Adipocyte (in vitro differentiated cells): ENCODE results near the gene SLC12A2.

ENCODE experiments used
- DNase-seq: peaks from one replicate; pipeline ENCODE4 v3.0.0-alpha.2; 2015; ENCODE audit warnings: low read depth
- H3K27me3 ChIP-seq: replicated peaks from 2 replicates; pipeline ENCODE4 v1.7.0; 2013; ENCODE audit warnings: mild to moderate bottlenecking, low read length, moderate library complexity; ENCODE audit not compliant: control insufficient read depth, insufficient read depth
- H3K36me3 ChIP-seq: 2 replicates; pipeline ENCODE4 v1.7.0; 2013; ENCODE audit warnings: low read length, mild to moderate bottlenecking, moderate library complexity; ENCODE audit not compliant: control insufficient read depth, insufficient read depth, severe bottlenecking
- H3K4me1 ChIP-seq: 2 replicates; pipeline ENCODE4 v1.7.0; 2013; ENCODE audit warnings: mild to moderate bottlenecking, low read length, moderate library complexity; ENCODE audit not compliant: control insufficient read depth, insufficient read depth
- H3K4me3 ChIP-seq: 2 replicates; pipeline ENCODE4 v1.7.0; 2013; ENCODE audit warnings: mild to moderate bottlenecking, low read length, moderate library complexity
- H3K9ac ChIP-seq: 2 replicates; pipeline ENCODE4 v1.7.0; 2013; ENCODE audit warnings: mild to moderate bottlenecking, low read length, moderate library complexity
- H3K9me3 ChIP-seq: 2 replicates; pipeline ENCODE4 v1.7.0; 2013; ENCODE audit warnings: mild to moderate bottlenecking, low read length, moderate library complexity; ENCODE audit not compliant: control insufficient read depth

The SLC12A2 gene

DNA sequence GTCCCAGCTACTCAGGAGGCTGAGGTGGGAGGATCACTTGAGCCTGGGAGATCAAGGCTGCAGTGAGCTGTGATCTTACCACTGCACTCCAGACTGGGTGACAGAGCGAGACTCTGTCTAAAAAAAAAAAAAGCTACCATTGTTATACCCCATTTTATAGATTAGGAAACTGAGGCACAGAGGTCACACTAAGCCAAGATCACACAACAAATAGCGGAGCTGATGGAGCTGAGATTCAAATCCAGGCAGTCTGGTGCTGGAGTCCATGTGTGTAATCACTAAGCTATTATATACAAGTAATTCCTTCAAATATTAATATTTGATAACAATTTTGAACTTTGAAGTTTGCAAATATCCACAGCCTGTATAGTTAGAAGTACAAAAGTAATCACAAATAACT, 6.0 kb upstream of the SLC12A2 start:
- no peak for DNase-seq
- Histone ChIP-seq H3K4me1 (peaks cover 31% of the 10 kb centered on the region), H3K27me3 (no peaks in the 10 kb centered on the region), H3K9me3 (no peaks in the 10 kb centered on the region), H3K9ac (no peak overlapping the region), H3K4me3 (no peak overlapping the region), H3K36me3 (peaks cover 5% of the 10 kb centered on the region)

- H3K36me3 ChIP-seq: no peaks in the 10 kb centered on the region
- peak; percentile 34 for DNase-seq
- peaks cover 32% of the 10 kb centered on the region for H3K4me1 ChIP-seq
- peak overlapping the region; percentile 83 for H3K4me3 ChIP-seq
- H3K27me3 ChIP-seq: no peaks in the 10 kb centered on the region
- no peaks in the 10 kb centered on the region for H3K9me3 ChIP-seq
- H3K9ac ChIP-seq: peak overlapping the region; percentile 92
These were observed 2.3 kb upstream of the SLC12A2 start for GRCh38 chr5:128081111-128081851.

GRCh38 chr5:128082551-128083032, 974 bp upstream of the SLC12A2 start:
- H3K4me1 ChIP-seq: peaks cover 32% of the 10 kb centered on the region
- H3K27me3 ChIP-seq: no peaks in the 10 kb centered on the region
- H3K9me3 ChIP-seq: no peaks in the 10 kb centered on the region
- no peak for DNase-seq
- no peaks in the 10 kb centered on the region for H3K36me3 ChIP-seq
- peak overlapping the region; percentile 92 for H3K9ac ChIP-seq
- H3K4me3 ChIP-seq: peak overlapping the region; percentile 83

DNA sequence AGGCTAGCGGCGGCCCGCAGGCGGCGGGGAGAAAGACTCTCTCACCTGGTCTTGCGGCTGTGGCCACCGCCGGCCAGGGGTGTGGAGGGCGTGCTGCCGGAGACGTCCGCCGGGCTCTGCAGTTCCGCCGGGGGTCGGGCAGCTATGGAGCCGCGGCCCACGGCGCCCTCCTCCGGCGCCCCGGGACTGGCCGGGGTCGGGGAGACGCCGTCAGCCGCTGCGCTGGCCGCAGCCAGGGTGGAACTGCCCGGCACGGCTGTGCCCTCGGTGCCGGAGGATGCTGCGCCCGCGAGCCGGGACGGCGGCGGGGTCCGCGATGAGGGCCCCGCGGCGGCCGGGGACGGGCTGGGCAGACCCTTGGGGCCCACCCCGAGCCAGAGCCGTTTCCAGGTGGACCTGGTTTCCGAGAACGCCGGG, 253 bp downstream of the SLC12A2 start:
- H3K4me3 ChIP-seq: peak overlapping the region; percentile 83
- peak overlapping the region; percentile 92 for H3K9ac ChIP-seq
- H3K4me1 ChIP-seq: peaks cover 25% of the 10 kb centered on the region
- DNase-seq: peak; percentile 81
- no peaks in the 10 kb centered on the region for H3K27me3 ChIP-seq
- H3K36me3 ChIP-seq: no peaks in the 10 kb centered on the region
- H3K9me3 ChIP-seq: no peaks in the 10 kb centered on the region

- H3K9me3 ChIP-seq: no peaks in the 10 kb centered on the region
- H3K4me3 ChIP-seq: peak overlapping the region; percentile 83
- H3K36me3 ChIP-seq: no peaks in the 10 kb centered on the region
- DNase-seq: peak; percentile 59
- H3K9ac ChIP-seq: peak overlapping the region; percentile 92
- peaks cover 19% of the 10 kb centered on the region for H3K4me1 ChIP-seq
- no peaks in the 10 kb centered on the region for H3K27me3 ChIP-seq
These were observed 932 bp downstream of the SLC12A2 start for GRCh38 chr5:128084228-128085167.

GRCh38 chr5:128085413-128085812, 1.8 kb downstream of the SLC12A2 start:
- DNase-seq: no peak
- Histone ChIP-seq H3K4me3 (peak overlapping the region; percentile 83), H3K36me3 (no peaks in the 10 kb centered on the region), H3K4me1 (peaks cover 19% of the 10 kb centered on the region), H3K9ac (no peak overlapping the region), H3K27me3 (no peaks in the 10 kb centered on the region), H3K9me3 (no peaks in the 10 kb centered on the region)

DNA sequence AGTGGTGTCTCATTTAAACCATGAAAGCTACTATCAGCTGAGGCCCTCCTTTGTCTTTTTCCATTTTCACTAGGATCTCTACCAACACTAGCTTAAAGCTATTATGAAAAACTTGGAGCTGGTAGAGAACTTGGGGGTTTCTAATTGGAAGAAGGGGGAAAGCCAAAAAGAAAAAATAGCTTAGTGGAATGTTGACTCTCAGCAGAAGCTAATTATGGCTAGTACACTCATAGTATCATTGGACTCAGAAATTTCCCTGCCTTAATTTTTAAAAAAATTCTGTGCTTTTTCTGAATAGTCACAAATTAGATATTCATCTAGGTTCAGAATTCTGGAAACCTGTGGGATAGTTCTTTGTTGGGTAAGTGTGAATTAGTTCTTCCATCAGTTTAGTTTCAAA, 8.0 kb downstream of the SLC12A2 start:
- Histone ChIP-seq H3K9me3 (peaks cover 2% of the 10 kb centered on the region), H3K4me3 (no peak overlapping the region), H3K27me3 (no peaks in the 10 kb centered on the region), H3K36me3 (no peaks in the 10 kb centered on the region), H3K4me1 (no peaks in the 10 kb centered on the region), H3K9ac (no peak overlapping the region)
- no peak for DNase-seq

- no peak for DNase-seq
- H3K4me3 ChIP-seq: no peak overlapping the region
- no peaks in the 10 kb centered on the region for H3K27me3 ChIP-seq
- no peak overlapping the region for H3K9ac ChIP-seq
- peaks cover 8% of the 10 kb centered on the region for H3K9me3 ChIP-seq
- H3K4me1 ChIP-seq: no peaks in the 10 kb centered on the region
- H3K36me3 ChIP-seq: no peaks in the 10 kb centered on the region
These were observed 8.6 kb downstream of the SLC12A2 start for GRCh38 chr5:128092144-128092543.

DNA sequence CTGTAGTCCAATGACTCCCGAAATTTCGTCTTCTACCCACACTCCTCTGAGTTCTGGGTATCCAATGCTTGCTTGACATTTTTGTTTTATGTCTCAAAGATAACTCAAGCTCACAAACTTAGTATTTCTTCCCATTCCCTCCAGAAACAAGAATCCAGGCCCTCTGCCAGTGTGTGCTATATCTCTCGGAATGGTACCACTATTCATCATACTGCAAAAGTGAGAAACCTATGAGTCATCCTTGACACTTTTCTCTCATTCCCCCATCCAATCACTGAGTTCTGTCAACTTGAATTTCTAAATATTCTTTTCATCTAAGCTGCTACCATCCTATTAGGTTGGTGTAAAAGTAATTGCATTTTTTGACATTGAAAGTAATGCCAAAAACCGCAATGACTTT, 9.8 kb downstream of the SLC12A2 start:
- Histone ChIP-seq H3K4me3 (no peak overlapping the region), H3K27me3 (no peaks in the 10 kb centered on the region), H3K36me3 (no peaks in the 10 kb centered on the region), H3K9ac (no peak overlapping the region), H3K9me3 (peaks cover 19% of the 10 kb centered on the region), H3K4me1 (no peaks in the 10 kb centered on the region)
- DNase-seq: no peak

- DNase-seq: no peak
- Histone ChIP-seq H3K27me3 (no peaks in the 10 kb centered on the region), H3K4me3 (peak overlapping the region; percentile 16), H3K4me1 (peaks cover 8% of the 10 kb centered on the region), H3K9ac (no peak overlapping the region), H3K9me3 (peaks cover 27% of the 10 kb centered on the region), H3K36me3 (no peaks in the 10 kb centered on the region)
These were observed 13.7 kb downstream of the SLC12A2 start for GRCh38 chr5:128097224-128097623.

DNA sequence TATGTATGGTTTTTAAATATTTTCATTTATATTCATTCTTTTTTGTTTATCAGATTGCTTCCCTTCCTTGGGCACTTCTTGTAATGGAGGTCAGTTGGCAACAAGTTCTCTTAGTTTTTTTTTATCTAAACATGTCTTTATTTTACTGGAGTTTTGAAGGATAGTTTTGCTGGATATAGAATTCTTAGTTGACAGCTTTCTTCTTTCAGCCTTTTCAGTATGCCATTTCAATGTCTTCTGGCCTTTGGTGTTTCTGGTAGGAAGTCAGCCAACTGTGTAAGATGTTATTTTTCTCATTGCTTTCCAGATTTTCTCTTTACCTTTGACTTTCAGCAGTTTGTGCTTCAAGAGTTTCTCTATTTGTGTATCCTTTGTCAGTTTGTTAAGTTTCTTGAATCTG, 14.2 kb downstream of the SLC12A2 start:
- Histone ChIP-seq H3K4me1 (peaks cover 8% of the 10 kb centered on the region), H3K4me3 (peak overlapping the region; percentile 16), H3K9ac (no peak overlapping the region), H3K9me3 (peaks cover 27% of the 10 kb centered on the region), H3K27me3 (no peaks in the 10 kb centered on the region), H3K36me3 (no peaks in the 10 kb centered on the region)
- no peak for DNase-seq
